Trophoblast cell (in vitro differentiated cells and primary cell): Measurements from ENCODE around the gene CEP83.

ENCODE experiments used
- DNase-seq, 2 donors: peaks; one replicate each; pipeline ENCODE4 v3.0.0-alpha.2; 2016
- H2AFZ ChIP-seq: 2 replicates; pipeline ENCODE4 v1.6.1; 2013; ENCODE audit warnings: low read length, moderate library complexity, mild to moderate bottlenecking; ENCODE audit not compliant: insufficient read depth, poor library complexity
- H2AK5ac ChIP-seq: 2 replicates; pipeline ENCODE4 v1.6.1; 2013; ENCODE audit warnings: mild to moderate bottlenecking, low read length
- H2BK120ac ChIP-seq: 2 replicates; pipeline ENCODE4 v1.6.1; 2013; ENCODE audit warnings: low read length, mild to moderate bottlenecking, moderate library complexity; ENCODE audit not compliant: insufficient read depth, poor library complexity
- H2BK12ac ChIP-seq: 2 replicates; pipeline ENCODE4 v1.6.1; 2013; ENCODE audit warnings: mild to moderate bottlenecking, low read length, moderate library complexity
- H2BK5ac ChIP-seq: 2 replicates; pipeline ENCODE4 v1.6.1; 2013; ENCODE audit warnings: low read length, low read depth, moderate library complexity, mild to moderate bottlenecking; ENCODE audit not compliant: poor library complexity
- H3K14ac ChIP-seq: 2 replicates; pipeline ENCODE4 v1.6.1; 2013; ENCODE audit warnings: mild to moderate bottlenecking, low read length
- H3K18ac ChIP-seq: 2 replicates; pipeline ENCODE4 v1.6.1; 2013; ENCODE audit warnings: mild to moderate bottlenecking, low read length
- H3K23ac ChIP-seq: 2 replicates; pipeline ENCODE4 v1.6.1; 2013; ENCODE audit warnings: low read length
- H3K27ac ChIP-seq: 2 replicates; pipeline ENCODE4 v1.5.1; 2013; ENCODE audit warnings: low read depth, mild to moderate bottlenecking, inconsistent platforms, low read length, moderate library complexity
- H3K27me3 ChIP-seq: 2 replicates; pipeline ENCODE4 v1.6.1; 2013; ENCODE audit warnings: inconsistent platforms, mild to moderate bottlenecking, low read length, moderate library complexity; ENCODE audit not compliant: insufficient read depth
- H3K36me3 ChIP-seq, 2 experiments: 1 replicate in 1 of 2; 2 replicates in 1 of 2; pipeline ENCODE4 v1.6.1; 2013; ENCODE audit warnings: low read length in 2 of 2, mild to moderate bottlenecking in 2 of 2, moderate library complexity in 1 of 2; ENCODE audit not compliant: insufficient read depth in 2 of 2, control insufficient read depth in 1 of 2
- H3K4ac ChIP-seq: 2 replicates; pipeline ENCODE4 v1.6.1; 2013; ENCODE audit warnings: low read depth, mild to moderate bottlenecking, low read length, moderate library complexity
- H3K4me1 ChIP-seq, 2 experiments: 1 replicate in 1 of 2; 2 replicates in 1 of 2; pipeline ENCODE4 v1.6.1; 2013; ENCODE audit warnings: low read length in 2 of 2, mild to moderate bottlenecking in 2 of 2, moderate library complexity in 1 of 2; ENCODE audit not compliant: insufficient read depth in 2 of 2, control insufficient read depth in 1 of 2
- H3K4me2 ChIP-seq: 2 replicates; pipeline ENCODE4 v1.6.1; 2013; ENCODE audit warnings: inconsistent platforms, mild to moderate bottlenecking, low read length, moderate library complexity
- H3K4me3 ChIP-seq: 2 replicates; pipeline ENCODE4 v1.5.1; 2013; ENCODE audit warnings: mild to moderate bottlenecking, low read depth, low read length, inconsistent platforms
- H3K79me1 ChIP-seq: one replicate; pipeline ENCODE4 v1.6.1; 2013; ENCODE audit warnings: low read length
- H3K79me2 ChIP-seq: 2 replicates; pipeline ENCODE4 v1.6.1; 2013; ENCODE audit warnings: low read length, mild to moderate bottlenecking; ENCODE audit not compliant: control insufficient read depth, insufficient read depth, poor library complexity
- H3K9ac ChIP-seq: 2 replicates; pipeline ENCODE4 v1.6.1; 2013; ENCODE audit warnings: mild to moderate bottlenecking, low read length
- H3K9me3 ChIP-seq: 2 replicates; pipeline ENCODE4 v1.6.1; 2013; ENCODE audit warnings: low read depth, mild to moderate bottlenecking, control low read depth, inconsistent platforms, low read length; ENCODE audit not compliant: insufficient read depth
- H4K12ac ChIP-seq: 2 replicates; pipeline ENCODE4 v1.6.1; 2013; ENCODE audit warnings: low read depth, mild to moderate bottlenecking, low read length, moderate library complexity
- H4K8ac ChIP-seq: 2 replicates; pipeline ENCODE4 v1.6.1; 2013; ENCODE audit warnings: low read depth, mild to moderate bottlenecking, low read length, moderate library complexity
- H4K91ac ChIP-seq: one replicate; pipeline ENCODE4 v1.6.1; 2013; ENCODE audit warnings: low read depth, mild to moderate bottlenecking, low read length, moderate library complexity
- WGBS: extraction: QIAGEN DNeasy Blood & Tissue Kit; methylation state at CpG from one replicate; pipeline ENCODE4 v1.1.7; 2013; ENCODE audit warnings: missing lambda C conversion rate; ENCODE audit not compliant: insufficient read length, insufficient coverage; ENCODE audit errors: extremely low coverage; 5-methylcytosine and 5-hydroxymethylcytosine counted together

Gene CEP83

DNA sequence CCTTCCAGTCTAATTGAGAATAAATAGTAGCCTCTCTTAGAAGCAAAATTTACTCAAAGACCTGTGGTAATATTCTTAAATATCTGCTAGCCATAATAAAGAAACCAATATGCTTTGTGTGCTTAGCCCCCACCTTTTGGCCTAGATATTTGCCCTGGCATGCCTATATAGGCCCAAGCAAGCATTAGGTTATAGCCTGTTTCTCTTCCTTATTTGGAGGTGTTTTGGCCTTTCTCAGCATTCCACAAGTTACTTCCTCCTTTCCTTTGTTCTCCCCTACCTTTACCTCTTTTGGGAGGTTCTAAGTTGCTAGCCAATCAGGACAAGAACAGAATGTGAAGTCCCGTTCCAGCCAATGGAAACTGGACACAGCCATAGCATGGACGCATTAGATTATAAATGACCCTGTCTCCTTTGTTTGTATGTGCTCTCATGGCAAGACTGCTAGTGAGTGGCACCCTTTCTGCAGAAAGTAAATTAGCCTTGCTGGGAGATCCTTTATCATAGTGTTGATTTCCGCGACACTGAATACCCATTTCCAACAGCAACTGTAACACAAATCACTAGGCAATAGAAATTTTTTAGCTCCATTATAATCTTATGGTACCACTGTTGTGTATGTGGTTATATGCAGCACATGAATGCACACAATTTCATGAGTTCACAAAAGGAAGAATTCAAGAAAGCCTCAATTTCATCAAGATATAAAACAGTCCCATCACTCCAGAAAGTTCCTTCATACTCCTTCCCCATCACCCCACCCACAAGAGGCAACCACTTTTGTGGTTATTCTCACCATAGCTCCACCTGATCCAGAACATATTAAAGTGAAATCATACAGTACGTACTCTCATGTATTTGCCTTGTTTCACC, 37.6 kb downstream of the CEP83 start:
- no peaks in the 10 kb centered on the region for H3K79me1 ChIP-seq
- H3K9ac ChIP-seq: no peak overlapping the region
- H2BK120ac ChIP-seq: no peak overlapping the region
- H2AFZ ChIP-seq: no peak overlapping the region
- no peak overlapping the region for H2BK5ac ChIP-seq
- H3K4ac ChIP-seq: no peak overlapping the region
- H3K4me1 ChIP-seq: no peaks in the 10 kb centered on the region
- no peak overlapping the region for H3K4me2 ChIP-seq
- no peak overlapping the region for H4K8ac ChIP-seq
- no peak overlapping the region for H3K4me3 ChIP-seq
- H3K27ac ChIP-seq: no peak overlapping the region
- H3K27me3 ChIP-seq: no peaks in the 10 kb centered on the region
- peaks cover 5 to 7% of the 10 kb centered on the region in 2 experiments for H3K36me3 ChIP-seq
- no peaks in the 10 kb centered on the region for H3K79me2 ChIP-seq
- H3K18ac ChIP-seq: no peak overlapping the region
- H2BK12ac ChIP-seq: no peak overlapping the region
- no peak overlapping the region for H2AK5ac ChIP-seq
- no peak overlapping the region for H3K14ac ChIP-seq
- no peak overlapping the region for H4K12ac ChIP-seq
- no peak overlapping the region for H4K91ac ChIP-seq
- no CpG with 5 or more reads among the region's 5 CpGs for WGBS
- no peak overlapping the region for H3K23ac ChIP-seq
- no peak for DNase-seq
- peaks cover 6% of the 10 kb centered on the region for H3K9me3 ChIP-seq

DNA sequence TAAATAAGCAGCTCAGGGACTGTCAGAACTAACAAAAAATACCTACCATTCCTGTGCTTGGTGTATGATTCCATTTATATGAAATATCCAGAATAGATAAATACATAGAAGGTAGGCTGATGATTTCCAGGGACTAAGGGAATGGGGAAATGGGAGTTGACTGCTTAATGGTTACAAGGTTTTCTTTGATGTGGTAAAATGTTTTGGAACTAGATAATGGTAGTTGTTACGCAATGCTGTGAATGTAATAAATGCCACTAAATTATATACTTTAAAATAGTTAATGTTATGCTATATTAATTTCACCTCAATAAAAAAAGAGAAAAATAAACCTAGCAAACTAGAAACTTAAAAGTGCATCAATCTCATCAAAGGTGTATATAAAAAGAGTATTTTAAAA, 41.1 kb downstream of the CEP83 start:
- no peaks in the 10 kb centered on the region for H3K4me1 ChIP-seq

DNA sequence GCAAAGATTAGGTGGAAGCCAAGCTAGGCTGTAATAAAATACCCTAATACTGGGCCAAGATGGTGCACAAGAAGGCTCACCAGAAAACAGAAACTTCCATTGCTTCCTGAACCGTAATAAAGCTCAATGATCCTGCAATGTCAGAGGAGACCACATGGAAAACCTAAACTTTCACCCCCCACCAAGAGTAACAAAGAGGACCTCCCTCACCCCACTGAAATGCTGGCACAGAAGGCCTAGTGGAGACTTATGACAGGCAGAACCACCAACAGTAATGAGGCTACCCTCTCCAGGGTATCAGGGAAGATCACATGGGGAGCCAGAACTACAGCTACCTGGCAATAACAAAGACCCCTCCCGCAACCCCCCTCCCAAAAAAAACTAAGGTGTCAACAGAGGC, 43.1 kb downstream of the CEP83 start:
- Histone ChIP-seq H3K4me2 (no peak overlapping the region), H2AFZ (no peak overlapping the region), H3K36me3 (no peaks in the 10 kb centered on the region), H2BK5ac (no peak overlapping the region), H4K91ac (no peak overlapping the region), H3K79me1 (no peaks in the 10 kb centered on the region), H3K27me3 (no peaks in the 10 kb centered on the region), H3K4me3 (no peak overlapping the region), H3K9ac (no peak overlapping the region), H3K4ac (no peak overlapping the region), H4K8ac (no peak overlapping the region), H3K18ac (no peak overlapping the region), H3K79me2 (no peaks in the 10 kb centered on the region), H2AK5ac (no peak overlapping the region), H2BK120ac (no peak overlapping the region), H2BK12ac (no peak overlapping the region), H3K9me3 (peaks cover 2% of the 10 kb centered on the region), H3K4me1 (no peaks in the 10 kb centered on the region), H3K23ac (no peak overlapping the region), H4K12ac (no peak overlapping the region), H3K14ac (no peak overlapping the region), H3K27ac (no peak overlapping the region)
- WGBS: no CpG with 5 or more reads among the region's 2 CpGs
- DNase-seq: no peak

More for the DNA sequence above, 41.1 kb downstream of the CEP83 start:
- Histone ChIP-seq H3K4me3 (no peak overlapping the region), H3K79me2 (no peaks in the 10 kb centered on the region), H3K14ac (no peak overlapping the region), H3K27me3 (no peaks in the 10 kb centered on the region), H2BK12ac (no peak overlapping the region), H3K23ac (no peak overlapping the region), H3K4me2 (no peak overlapping the region), H2BK5ac (no peak overlapping the region), H2AFZ (no peak overlapping the region), H2BK120ac (no peak overlapping the region), H3K79me1 (no peaks in the 10 kb centered on the region), H3K36me3 (no peaks in the 10 kb centered on the region), H3K4ac (no peak overlapping the region), H4K91ac (no peak overlapping the region), H2AK5ac (no peak overlapping the region), H3K18ac (no peak overlapping the region), H3K9me3 (peaks cover 3% of the 10 kb centered on the region), H3K27ac (no peak overlapping the region), H4K12ac (no peak overlapping the region), H3K9ac (no peak overlapping the region), H4K8ac (no peak overlapping the region)
- DNase-seq: no peak
- no CpG with 5 or more reads among the region's 1 CpG for WGBS

DNA sequence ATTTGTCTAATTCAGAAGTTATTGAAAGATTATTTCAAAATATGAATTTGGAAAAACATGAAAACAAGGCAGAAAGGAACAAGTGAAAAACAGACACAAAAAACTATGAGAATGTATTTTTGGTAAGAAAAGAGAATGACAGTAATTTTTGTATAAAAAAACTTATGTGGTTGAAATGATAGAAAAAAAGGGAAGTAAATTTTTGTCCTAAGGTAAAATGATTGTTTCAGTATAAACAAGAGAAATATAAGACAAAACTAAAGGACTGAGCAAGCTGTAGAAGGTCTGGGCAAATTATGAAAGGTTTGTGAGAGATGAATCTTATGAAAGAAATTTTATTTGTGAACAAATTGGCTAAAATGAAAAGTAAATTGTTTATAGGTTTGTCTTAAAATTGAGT, 44.6 kb downstream of the CEP83 start:
- Histone ChIP-seq H3K23ac (no peak overlapping the region), H4K8ac (no peak overlapping the region), H4K91ac (no peak overlapping the region), H3K4ac (no peak overlapping the region), H3K4me3 (no peak overlapping the region), H3K4me1 (no peaks in the 10 kb centered on the region), H3K27ac (no peak overlapping the region), H2AK5ac (no peak overlapping the region), H3K14ac (no peak overlapping the region), H3K9ac (no peak overlapping the region), H3K4me2 (no peak overlapping the region), H3K9me3 (peaks cover 2% of the 10 kb centered on the region), H3K36me3 (no peaks in the 10 kb centered on the region), H3K18ac (no peak overlapping the region), H2BK120ac (no peak overlapping the region), H3K27me3 (no peaks in the 10 kb centered on the region), H3K79me1 (no peaks in the 10 kb centered on the region), H2BK5ac (no peak overlapping the region), H3K79me2 (no peaks in the 10 kb centered on the region), H2BK12ac (no peak overlapping the region), H2AFZ (no peak overlapping the region), H4K12ac (no peak overlapping the region)
- no peak for DNase-seq
